Measurements from ENCODE around the gene ACAA2.

GRCh38 chr18:49815927-49816326, 2.6 kb upstream of the ACAA2 start:
- TF ChIP-seq CTCF (IDR thresholded peaks at IDR 0.05; ENCODE audit: borderline replicate concordance, extremely low read depth, low read length, poor library complexity, severe bottlenecking) (no peak), EZH2 (IDR thresholded peaks at IDR 0.05; ENCODE audit: borderline replicate concordance, low read depth, low read length, severe bottlenecking) (no peak)
